MM.1S (cell line): ENCODE results near the gene SYT9.

Experiments used
- DNase-seq: peaks from one replicate; pipeline ENCODE4 v3.0.0-alpha.2; 2015
- H2AFZ ChIP-seq: fragments of 300-600 bp; sonication (generic); 2 replicates; pipeline ENCODE4 v1.6.0; 2016; ENCODE audit warnings: antibody characterized with exemption, low read length
- H3F3A ChIP-seq: fragments of 300-600 bp; sonication (generic); 2 replicates; pipeline ENCODE4 v1.6.1; 2016; ENCODE audit warnings: mild to moderate bottlenecking, antibody characterized with exemption, low read length, moderate library complexity, mixed read lengths; ENCODE audit not compliant: insufficient read depth
- H3K27ac ChIP-seq: fragments of 300-600 bp; sonication (generic); 2 replicates; pipeline ENCODE4 v1.5.1; 2016; ENCODE audit warnings: mild to moderate bottlenecking, low read length
- H3K27me3 ChIP-seq: fragments of 300-600 bp; sonication (generic); replicated peaks from 2 replicates; pipeline ENCODE4 v1.6.0; 2016; ENCODE audit warnings: low read length; ENCODE audit not compliant: insufficient read depth
- H3K36me3 ChIP-seq: fragments of 300-600 bp; sonication (generic); replicated peaks from 2 replicates; pipeline ENCODE4 v1.6.1; 2016; ENCODE audit warnings: mild to moderate bottlenecking, low read length, mixed read lengths; ENCODE audit not compliant: insufficient read depth
- H3K4me1 ChIP-seq: fragments of 300-600 bp; sonication (generic); 2 replicates; pipeline ENCODE4 v1.6.1; 2016; ENCODE audit warnings: low read length, mixed read lengths
- H3K4me2 ChIP-seq: fragments of 300-600 bp; sonication (generic); 2 replicates; pipeline ENCODE4 v1.6.0; 2016; ENCODE audit warnings: low read depth, low read length
- H3K4me3 ChIP-seq: fragments of 300-600 bp; sonication (generic); 2 replicates; pipeline ENCODE4 v1.5.1; 2016; ENCODE audit warnings: low read length, mixed read lengths
- H3K79me2 ChIP-seq: fragments of 300-600 bp; sonication (generic); 2 replicates; pipeline ENCODE4 v1.6.1; 2016; ENCODE audit warnings: mixed run types, low read length, mixed read lengths
- H3K9ac ChIP-seq: fragments of 300-600 bp; sonication (generic); 2 replicates; pipeline ENCODE4 v1.6.1; 2016; ENCODE audit warnings: low read length, mixed read lengths
- H3K9me2 ChIP-seq: fragments of 300-600 bp; sonication (generic); replicated peaks from 2 replicates; pipeline ENCODE4 v1.6.1; 2016; ENCODE audit warnings: mild to moderate bottlenecking, low read length, mixed read lengths; ENCODE audit not compliant: insufficient read depth
- H3K9me3 ChIP-seq: fragments of 300-600 bp; sonication (generic); replicated peaks from 2 replicates; pipeline ENCODE4 v1.6.1; 2016; ENCODE audit warnings: mild to moderate bottlenecking, low read length, mixed read lengths; ENCODE audit not compliant: insufficient read depth
- H4K20me1 ChIP-seq: fragments of 300-600 bp; sonication (generic); 2 replicates; pipeline ENCODE4 v1.6.1; 2016; ENCODE audit warnings: mild to moderate bottlenecking, low read length, moderate library complexity, mixed read lengths; ENCODE audit not compliant: insufficient read depth
- CTCF ChIP-seq: fragments of 300-600 bp; sonication (generic); IDR thresholded peaks from 2 replicates; pipeline ENCODE4 v1.5.1; 2016; ENCODE audit warnings: antibody characterized with exemption, low read length, mixed read lengths
- EZH2 ChIP-seq: fragments of 300-600 bp; sonication (generic); optimal IDR thresholded peaks from 2 replicates; pipeline ENCODE3; 2017; ENCODE audit warnings: low read depth, mild to moderate bottlenecking, antibody characterized with exemption, low read length, mixed read lengths
- EZH2phosphoT487 ChIP-seq: fragments of 300-600 bp; sonication (generic); IDR thresholded peaks from 2 replicates; pipeline ENCODE4 v1.6.1; 2018; ENCODE audit warnings: antibody characterized with exemption, low read length

SYT9 gene

GRCh38 chr11:7364660-7365059, 113.0 kb downstream of the SYT9 start:
- TF ChIP-seq CTCF (no peak), EZH2phosphoT487 (no peak), EZH2 (no peak)
- Histone ChIP-seq H3K9me2 (no peaks in the 10 kb centered on the region), H3K4me3 (no peak overlapping the region), H3K36me3 (no peaks in the 10 kb centered on the region), H3K27me3 (no peaks in the 10 kb centered on the region), H3K79me2 (no peaks in the 10 kb centered on the region), H3K9ac (no peak overlapping the region), H3K4me1 (no peaks in the 10 kb centered on the region), H3K9me3 (no peaks in the 10 kb centered on the region), H4K20me1 (no peaks in the 10 kb centered on the region), H3F3A (no peaks in the 10 kb centered on the region), H3K4me2 (no peak overlapping the region), H2AFZ (no peak overlapping the region), H3K27ac (no peak overlapping the region)
- no peak for DNase-seq

- Histone ChIP-seq H3K4me3 (no peak overlapping the region), H4K20me1 (no peaks in the 10 kb centered on the region), H3K27ac (no peak overlapping the region), H2AFZ (no peak overlapping the region), H3K27me3 (no peaks in the 10 kb centered on the region), H3K9me2 (no peaks in the 10 kb centered on the region), H3K9me3 (no peaks in the 10 kb centered on the region), H3K9ac (no peak overlapping the region), H3K79me2 (no peaks in the 10 kb centered on the region), H3K36me3 (no peaks in the 10 kb centered on the region), H3K4me1 (no peaks in the 10 kb centered on the region), H3F3A (no peaks in the 10 kb centered on the region), H3K4me2 (no peak overlapping the region)
- TF ChIP-seq CTCF (no peak), EZH2phosphoT487 (no peak), EZH2 (no peak)
- no peak for DNase-seq
These were observed 116.1 kb downstream of the SYT9 start for GRCh38 chr11:7367803-7368202.

- Histone ChIP-seq H2AFZ (no peak overlapping the region), H3K36me3 (no peaks in the 10 kb centered on the region), H3K27me3 (no peaks in the 10 kb centered on the region), H3K4me2 (no peak overlapping the region), H3K79me2 (no peaks in the 10 kb centered on the region), H3F3A (no peaks in the 10 kb centered on the region), H3K9me3 (no peaks in the 10 kb centered on the region), H3K4me1 (no peaks in the 10 kb centered on the region), H3K9ac (no peak overlapping the region), H4K20me1 (no peaks in the 10 kb centered on the region), H3K9me2 (no peaks in the 10 kb centered on the region), H3K4me3 (no peak overlapping the region), H3K27ac (no peak overlapping the region)
- no peak for DNase-seq
- no peak for TF ChIP-seq CTCF
- no peak for TF ChIP-seq EZH2
- TF ChIP-seq EZH2phosphoT487: no peak
These were observed 124.7 kb downstream of the SYT9 start for GRCh38 chr11:7376386-7376785.

- Histone ChIP-seq H3F3A (no peaks in the 10 kb centered on the region), H3K9me3 (no peaks in the 10 kb centered on the region), H3K9ac (no peak overlapping the region), H3K27ac (no peak overlapping the region), H3K4me3 (no peak overlapping the region), H4K20me1 (no peaks in the 10 kb centered on the region), H3K4me2 (no peak overlapping the region), H3K36me3 (no peaks in the 10 kb centered on the region), H2AFZ (no peak overlapping the region), H3K9me2 (no peaks in the 10 kb centered on the region), H3K79me2 (no peaks in the 10 kb centered on the region), H3K27me3 (no peaks in the 10 kb centered on the region), H3K4me1 (no peaks in the 10 kb centered on the region)
- no peak for TF ChIP-seq EZH2
- no peak for DNase-seq
These were observed 130.2 kb downstream of the SYT9 start for GRCh38 chr11:7381937-7382336.
